Renal pelvis (tissue), 4 donors: ENCODE measurements around the gene SH3BGRL2. TPM values are rescaled to one million over a fixed set of nuclear protein-coding genes. Genes with fewer than 3 reads are reported as not detected.
A peak's percentile ranks its signal among the peaks of the same experiment; 100 is the strongest.

Experiments
- DNase-seq: peaks from one replicate; pipeline ENCODE4 v3.0.0-alpha.2; 2013
- polyA plus RNA-seq, 3 donors: library from polyadenylated mRNA; unstranded; fragments of 120-200 nt; gene quantifications; one replicate each; pipeline ENCODE4 v1.2.1, GENCODE V29; 2013; ENCODE audit not compliant: insufficient read length in 3 of 3

Gene SH3BGRL2
- polyA plus RNA-seq, 3 donors = 28.7 to 33.4 (median 31.0) TPM

DNA sequence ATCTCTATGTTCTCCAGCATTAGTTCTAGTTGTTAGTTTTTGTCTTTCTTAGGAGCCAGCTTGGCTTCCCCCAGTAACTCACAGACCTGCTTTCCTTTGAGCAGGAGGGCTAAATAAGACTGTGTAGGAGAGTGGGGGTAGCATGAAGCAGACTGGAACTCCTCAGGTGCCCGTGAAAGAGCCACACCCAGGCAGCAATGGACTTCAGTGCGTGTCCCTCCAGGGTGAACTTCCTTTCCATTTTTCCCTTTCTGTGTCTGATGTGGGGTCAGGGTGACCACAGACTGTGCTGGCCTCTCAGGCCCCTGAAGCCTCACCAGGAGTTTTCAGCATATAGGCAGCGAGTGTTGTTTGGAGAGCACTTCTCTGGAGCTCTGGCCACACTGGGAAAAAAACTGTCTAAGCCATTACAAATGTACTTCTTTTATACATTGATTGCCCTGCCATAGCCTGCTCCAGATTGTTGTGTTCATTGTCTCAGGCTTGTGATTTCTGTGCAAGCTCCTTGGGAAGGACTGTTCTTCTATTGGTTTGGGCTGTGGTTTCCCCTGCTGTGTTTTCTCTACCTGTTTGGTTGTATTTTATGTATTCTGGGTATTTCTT, 55.7 kb downstream of the SH3BGRL2 start:
- DNase-seq = no peak

DNA sequence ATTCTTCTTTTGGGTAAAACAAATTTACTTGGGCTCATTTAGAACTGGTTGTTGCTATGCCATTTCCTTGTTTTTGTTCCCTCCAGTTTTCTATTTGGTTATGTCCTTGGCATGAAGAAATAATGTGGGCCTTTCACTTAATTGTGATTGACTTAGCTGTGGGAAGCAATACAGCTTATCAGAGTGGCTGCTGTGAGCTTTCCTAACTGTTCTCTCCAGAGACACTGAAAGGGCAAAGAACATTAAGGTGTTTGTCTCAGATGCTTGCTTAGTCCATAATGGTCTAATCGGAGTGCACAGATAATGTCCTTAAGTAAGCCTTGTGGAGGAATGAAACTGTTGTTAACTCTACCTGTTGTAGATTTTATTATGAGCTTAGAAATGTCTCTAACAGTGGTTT, 56.6 kb downstream of the SH3BGRL2 start:
- DNase-seq = no peak

DNA sequence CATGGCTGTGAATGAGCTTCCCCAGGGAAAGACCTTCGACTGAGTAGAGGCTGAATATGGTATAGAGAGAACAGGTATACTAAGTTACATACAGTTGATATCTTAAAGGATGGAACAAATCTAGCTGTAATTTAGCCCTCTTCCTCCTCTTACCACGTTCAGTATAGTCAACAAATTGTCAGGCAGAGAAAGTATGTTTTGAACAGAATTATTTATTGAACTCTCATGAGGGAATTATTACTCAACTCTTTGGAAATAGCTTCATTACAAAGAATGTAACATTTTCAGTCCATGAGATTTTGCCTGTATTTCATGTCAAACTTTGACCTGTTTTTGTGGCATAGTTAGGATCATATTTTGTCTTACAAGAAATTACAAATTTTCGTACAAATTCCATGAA, 63.0 kb downstream of the SH3BGRL2 start:
- DNase-seq = no peak

DNA sequence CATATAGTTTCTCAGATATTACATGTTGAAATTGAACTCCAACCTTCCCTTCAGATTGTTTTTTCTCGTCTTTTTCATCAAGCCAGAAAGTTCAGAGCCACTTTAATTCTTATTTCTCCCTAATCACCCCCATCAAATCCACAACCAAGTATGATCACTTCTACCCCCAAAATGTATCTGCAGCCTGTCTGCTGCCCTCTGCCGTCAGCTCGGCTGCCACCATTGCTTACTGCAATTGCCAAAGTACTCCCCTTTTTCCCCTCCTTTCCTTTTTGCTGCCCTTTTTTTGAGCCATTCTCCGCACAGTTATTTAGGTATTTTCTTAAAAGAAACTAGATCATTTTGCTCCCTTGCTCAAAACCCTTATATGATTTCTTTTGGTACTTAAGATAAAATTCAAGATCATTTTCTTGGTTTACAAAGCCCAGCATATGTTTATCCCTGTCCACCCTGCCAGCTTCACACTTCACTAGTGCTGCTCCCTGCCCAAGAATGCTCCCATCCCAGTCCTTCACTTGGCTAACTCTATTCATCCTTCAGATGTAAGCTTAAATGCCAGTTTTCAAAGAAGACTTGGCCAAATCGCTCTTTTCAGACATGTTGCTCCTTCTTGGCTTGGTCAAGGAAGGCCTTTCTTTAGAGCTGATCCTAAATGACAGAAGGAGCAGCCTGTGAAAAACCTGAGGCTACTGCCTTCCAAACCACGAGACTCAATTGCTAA, 63.7 kb downstream of the SH3BGRL2 start:
- no peak for DNase-seq

DNA sequence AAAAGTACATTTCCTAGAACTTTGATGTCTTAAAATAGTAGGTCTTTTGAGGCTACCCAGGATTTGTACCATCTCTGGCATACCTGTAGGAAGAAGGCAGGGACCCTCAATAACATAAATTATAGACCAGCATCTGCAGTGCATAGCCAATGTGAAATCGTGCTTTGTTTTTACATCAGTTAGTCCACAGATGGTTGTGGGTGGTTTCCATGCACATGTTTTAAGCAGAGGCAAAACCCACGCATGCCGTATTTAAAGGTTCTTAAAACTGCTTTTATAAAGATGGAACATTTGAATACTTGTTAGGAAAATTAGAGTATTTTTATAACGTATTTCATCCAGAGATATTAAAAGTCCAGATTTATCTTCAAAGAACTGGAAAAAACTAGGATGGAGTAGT, 66.3 kb downstream of the SH3BGRL2 start:
- DNase-seq = no peak

DNA sequence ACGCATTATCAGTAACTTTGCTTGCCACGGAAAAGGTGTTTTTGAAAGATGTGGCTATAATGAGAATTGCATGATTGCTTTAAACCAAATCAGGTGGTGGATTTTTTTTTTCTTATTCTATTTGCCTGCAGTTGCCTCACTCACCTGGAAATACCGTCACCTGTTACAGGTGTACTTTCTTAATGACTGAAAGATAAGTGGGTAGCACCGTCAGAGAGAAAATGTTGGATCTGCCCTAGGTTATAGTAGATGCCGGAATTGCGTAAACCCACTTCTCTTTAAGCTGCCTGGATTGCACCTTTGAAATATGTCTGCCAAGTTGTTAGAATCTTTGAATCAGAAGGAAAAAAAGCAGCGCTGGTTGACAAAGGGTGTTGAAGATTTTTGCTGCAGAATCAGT, 68.5 kb downstream of the SH3BGRL2 start:
- DNase-seq = no peak

DNA sequence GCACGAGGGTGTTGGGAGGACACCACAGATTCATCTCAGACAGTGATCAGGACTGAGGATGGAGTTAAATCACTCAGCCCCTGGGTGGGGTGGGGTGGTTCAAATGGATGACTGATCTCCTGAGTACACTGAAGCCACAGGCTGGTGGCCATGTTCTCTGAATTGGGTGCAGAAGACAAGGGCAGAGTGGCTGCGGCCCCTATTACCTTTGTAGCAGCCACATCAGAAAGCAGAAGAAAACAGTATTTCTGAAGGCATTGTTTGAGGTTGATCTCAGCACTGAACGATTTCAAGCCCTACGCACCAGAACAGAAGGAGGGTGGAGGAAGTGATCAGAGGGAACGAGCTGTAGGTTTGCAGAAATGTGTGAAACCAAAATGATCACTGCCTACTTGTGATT, 71.6 kb downstream of the SH3BGRL2 start:
- DNase-seq = no peak

DNA sequence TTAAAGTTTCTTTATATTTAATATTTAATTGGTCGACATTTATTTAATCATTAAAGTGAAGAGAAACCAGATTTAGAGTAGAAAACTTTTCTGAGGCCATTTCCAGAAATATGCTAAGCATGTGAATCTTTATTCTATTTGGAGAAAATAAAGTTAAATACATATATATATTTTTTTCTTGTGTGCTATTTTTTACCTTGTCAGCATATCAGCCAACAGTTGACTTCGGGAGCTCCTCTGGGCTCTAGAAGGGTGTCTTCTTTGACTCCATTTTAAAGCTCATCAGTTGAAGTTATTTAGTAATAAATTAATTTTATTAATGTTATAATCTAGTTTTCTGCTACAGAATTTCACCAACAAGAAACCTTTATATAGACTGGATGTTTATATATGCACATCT, 73.1 kb downstream of the SH3BGRL2 start:
- no peak for DNase-seq

DNA sequence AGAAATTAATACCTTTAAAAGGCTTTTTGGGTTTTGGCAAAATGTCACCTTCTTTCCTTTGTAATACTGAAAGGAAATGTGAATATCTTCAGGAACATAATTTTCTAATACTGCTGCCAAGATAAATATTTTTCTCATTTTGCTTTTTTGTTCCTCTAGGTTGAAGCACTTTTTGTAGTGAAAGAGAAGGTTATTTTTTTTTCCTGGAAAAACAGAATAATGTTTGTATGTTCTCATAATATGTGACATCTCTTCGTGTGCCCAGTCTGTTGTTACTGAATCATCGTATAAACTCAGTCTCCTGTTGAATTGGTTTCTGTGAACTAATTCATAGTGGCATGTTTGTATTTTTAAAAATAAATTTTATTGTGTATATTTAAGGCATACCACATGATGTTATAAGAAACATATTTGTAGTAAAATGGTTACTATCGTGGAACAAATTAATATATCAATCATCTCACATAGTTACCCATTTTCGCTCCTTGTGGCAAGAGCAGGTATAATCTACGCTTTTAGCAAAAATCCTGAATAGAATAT, 74.4 kb downstream of the SH3BGRL2 start:
- no peak for DNase-seq

DNA sequence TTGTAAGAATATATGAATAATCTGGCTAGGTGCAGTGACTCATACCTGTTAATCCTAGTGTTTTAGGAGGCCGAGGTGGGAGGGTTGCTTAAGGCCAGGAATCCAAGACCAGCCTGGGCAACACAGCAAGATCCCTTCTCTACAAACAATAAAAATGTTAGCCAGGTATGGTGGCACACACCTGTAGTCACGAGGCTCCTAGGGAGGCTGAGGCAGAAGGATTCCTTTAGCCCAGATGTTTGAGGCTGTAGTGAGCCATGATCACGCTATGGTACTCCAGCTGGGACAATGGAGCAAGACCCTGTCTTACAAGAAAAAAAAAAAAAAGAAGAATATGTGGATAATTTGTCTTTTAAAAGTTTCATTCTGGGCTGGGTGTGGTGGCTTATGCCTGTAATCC, 75.4 kb downstream of the SH3BGRL2 start:
- no peak for DNase-seq

DNA sequence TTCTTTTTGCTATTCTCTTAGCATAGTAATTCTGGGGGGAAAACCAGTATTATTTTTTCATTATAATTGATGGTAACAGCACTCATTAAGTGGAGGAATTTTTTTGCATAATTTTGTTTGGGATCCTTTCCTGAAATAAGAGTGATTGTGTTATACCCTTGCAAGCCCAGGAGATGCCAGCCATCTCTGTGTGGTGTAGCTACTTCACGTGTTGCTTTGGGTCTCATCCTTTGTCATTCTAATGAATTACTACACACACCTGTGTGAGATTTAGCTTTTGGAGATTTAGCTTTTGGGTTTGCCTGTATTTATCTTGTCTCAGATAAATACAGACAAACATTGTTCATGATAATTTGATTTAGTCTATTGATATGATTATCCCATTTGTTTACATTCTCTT, 76.5 kb downstream of the SH3BGRL2 start:
- no peak for DNase-seq

DNA sequence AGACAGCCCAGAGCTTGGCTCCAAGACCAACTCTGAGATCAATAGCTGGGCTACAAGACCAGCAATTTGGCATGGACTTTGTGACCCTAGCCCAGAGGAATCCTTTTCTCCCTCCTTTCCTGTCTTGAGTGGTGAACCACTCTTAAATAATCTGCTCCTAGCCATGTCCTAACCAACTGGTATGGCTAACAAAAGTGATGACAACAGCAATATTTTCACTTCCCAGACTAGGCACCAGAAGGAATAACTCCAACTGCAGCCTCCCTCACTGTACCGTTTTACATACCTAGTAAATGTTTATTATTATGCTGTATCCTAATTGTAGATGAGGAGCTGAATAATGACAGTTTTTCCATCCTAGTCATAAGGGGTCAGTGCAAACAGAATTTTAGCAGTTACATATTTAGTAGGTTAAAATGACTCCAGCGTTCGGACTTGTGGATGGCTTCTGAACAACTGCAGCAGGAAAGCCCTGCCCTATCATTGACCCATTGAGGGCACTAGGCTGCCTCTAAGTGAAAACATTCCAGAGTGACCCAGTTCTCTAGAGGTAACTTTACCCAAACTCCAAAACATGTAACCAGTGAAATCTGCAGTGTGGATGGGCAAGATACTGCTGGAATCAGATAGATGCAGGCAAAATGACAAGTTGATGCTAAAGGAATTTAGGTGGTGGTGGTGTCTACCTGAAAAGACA, 77.1 kb downstream of the SH3BGRL2 start:
- no peak for DNase-seq

DNA sequence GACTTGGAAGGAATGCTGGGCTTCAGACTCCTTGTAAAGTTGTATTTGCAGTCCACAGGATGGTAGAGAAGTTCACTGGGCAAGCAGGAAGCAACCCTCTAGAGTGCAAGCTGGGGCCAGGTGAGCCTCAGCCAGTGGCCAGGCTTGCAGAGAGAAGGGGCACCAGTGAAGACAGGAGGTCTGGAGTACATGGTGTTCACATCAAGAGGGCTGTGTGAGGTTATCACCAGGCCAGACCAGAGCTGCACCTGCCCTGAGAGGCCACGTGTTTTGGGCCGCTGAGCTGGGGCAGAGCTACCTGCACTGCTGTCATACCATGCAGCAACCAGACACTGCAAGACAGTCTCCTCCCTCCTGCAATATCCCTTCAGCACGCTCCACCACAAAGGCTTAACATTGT, 79.0 kb downstream of the SH3BGRL2 start:
- no peak for DNase-seq

DNA sequence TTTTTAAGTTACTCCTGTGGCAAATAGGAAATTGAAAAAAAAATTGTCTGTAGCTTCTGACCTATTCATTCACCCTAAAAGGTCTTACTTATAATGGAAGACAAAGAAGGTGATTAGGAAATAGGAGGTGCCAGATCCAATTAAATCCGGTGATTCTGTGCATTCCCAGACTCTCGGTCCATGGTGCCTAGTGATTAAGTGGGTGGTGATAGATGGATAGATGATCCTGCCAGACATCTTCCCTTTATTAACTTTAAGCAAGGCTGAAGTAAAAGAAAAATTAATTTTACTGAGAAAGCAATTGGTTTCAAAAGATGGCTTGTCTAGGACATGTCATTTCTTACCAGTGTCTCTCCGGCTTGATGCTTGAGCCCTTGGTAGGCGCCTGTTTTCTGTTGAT, 80.0 kb downstream of the SH3BGRL2 start:
- DNase-seq = no peak

DNA sequence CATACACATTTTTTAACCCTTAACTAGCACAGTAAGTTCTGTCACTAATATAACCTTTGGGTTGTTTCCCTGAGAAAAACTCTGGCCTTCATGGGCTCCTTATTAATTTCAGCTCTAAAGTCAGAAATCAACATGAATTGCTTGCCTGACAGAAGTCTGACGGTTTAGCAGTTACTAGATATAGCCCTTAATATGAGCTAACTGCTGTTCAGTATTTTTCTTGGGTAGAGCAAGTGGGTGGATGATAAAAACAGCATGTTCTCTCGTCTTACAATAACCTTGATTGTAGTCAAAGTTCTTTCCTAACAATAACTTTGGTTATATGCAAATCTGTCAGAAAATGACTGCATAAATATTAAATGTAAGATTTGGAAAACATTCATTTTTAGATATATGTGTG, 81.0 kb downstream of the SH3BGRL2 start:
- DNase-seq = no peak

DNA sequence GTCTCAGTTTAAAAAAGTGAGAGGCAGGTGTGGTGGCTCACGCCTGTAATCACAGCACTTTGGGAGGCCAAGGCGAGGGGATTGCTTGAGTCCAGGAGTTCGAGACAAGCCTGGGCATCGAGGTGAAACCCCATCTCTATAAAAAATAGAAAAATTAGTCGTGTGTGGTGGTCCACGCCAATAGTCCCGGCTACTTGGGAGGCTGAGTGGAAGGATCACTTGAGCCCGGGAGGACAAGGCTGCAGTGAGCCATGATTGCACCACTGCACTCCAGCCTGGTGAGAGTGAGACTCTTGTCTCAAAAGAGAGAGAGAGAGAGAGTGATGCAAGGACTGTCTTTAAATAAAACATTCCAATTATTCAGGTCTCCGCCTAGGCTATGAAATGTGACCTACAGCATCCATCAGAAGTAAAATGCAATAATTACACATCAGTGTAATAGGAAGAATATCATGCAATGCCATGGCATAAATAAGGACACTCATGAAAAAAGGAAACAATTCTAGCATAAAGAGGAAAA, 81.5 kb downstream of the SH3BGRL2 start:
- no peak for DNase-seq

DNA sequence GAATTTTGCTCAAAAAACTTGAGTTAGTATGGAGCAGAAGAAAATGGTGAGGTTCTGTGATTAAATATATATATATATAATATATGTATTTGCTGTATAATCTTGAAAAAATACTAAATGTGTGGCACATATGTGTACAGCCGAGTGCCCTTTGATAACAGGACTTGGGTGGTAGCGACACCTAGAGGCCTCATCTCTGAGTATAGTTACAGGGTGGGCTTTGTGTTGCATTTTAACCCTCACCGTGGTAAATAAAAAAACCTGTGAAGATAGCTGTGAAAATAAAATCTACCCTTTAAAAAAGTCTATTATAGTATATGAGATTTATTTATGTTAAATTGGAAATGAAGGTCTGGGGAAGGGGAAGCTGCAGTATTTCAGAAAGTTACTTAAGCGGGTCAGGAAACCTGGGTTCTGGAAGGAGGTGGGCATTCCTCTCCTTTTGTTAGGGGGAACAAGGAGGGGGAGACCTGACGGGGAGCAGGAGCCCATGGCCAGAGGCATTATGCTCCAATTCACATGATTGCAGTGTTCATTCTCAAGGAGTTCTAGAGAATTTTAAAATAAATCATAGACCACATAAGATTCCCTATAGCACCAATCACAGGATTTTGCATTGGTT, 82.7 kb downstream of the SH3BGRL2 start:
- peak; percentile 56 for DNase-seq

DNA sequence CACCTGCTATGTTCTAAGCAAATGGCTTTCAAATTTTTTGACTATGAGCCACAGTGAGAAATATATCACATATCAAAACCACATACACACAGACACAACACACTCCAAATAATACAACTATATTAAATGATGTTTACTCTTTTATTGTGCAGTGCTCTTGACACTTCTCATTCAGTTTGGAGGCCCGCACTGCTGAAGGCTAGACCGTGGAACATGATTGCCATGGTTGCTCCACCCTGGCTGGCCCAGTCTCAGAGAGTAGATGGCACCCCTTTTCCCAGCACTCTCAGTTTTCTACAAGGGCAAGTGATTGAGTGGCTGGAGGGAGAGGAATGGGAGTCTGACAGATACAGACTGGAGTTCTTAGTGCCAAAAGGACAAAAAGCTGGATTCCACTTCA, 86.9 kb downstream of the SH3BGRL2 start:
- DNase-seq = no peak

DNA sequence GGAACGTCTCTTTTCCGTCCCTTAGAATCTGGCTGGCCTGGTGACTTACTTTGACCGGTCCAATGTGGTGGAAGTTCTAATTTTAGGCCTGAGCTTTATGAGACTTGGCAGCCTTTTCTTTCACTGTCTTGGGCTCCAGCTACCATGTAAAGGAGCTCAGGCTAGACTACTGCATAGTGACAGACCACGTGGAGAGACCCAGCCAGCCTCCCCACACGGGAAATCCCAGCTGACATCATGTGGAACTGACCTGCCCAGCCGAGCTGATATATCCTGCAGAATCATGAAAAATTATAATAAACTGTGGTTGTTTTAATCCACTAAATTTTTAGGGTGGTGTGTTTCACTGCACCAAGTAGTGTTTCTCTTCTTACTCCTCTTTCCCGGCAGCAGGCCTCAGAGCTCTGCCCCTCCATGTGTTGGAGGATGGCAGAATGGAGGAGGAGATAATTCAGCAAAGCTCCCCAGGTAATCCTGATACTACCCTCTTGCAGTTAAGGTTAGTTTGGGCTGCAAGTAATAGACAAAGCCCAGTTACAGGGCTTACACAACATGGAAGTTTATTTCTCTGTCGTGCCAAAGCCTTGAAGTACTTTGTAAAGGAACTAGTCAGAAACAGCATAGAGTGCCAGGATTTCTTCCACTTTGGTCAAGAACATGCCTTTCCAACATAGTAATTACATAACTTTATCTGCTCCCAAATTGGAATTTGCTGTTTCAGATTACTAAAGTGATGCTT, 87.5 kb downstream of the SH3BGRL2 start:
- DNase-seq = no peak

DNA sequence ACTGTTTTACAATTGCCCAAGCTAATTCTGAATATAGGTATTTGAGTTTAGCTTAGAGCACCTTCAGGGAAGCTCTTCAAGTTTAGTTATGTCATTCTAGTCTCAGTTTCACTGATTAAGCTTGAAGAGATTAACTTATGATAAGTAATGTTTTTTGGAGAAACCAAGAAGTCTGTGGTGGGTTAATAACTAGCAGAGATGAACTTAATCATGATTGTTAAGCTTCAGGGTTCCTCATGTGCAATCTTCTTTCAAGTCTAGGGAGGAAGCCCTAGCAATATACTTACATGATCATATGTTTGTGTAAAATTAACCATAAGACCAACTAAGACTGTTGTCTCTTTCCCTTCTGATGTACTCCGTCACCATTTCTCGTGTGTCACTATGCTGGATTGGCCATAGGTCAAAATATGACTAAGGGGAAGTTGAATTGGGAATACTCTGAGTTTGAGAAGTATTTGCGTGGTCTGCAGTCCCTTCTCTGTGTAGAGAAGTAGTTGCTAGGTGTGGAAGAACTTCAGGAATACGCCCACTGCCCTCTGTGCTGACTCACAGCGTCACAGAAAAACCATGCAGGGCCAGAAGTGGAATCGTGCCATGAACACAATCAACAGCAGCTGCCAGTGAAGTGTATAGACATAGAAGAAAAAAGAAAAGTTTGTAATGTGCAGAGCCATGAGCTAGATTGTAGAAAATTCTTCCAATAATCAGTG, 88.3 kb downstream of the SH3BGRL2 start:
- DNase-seq = no peak

DNA sequence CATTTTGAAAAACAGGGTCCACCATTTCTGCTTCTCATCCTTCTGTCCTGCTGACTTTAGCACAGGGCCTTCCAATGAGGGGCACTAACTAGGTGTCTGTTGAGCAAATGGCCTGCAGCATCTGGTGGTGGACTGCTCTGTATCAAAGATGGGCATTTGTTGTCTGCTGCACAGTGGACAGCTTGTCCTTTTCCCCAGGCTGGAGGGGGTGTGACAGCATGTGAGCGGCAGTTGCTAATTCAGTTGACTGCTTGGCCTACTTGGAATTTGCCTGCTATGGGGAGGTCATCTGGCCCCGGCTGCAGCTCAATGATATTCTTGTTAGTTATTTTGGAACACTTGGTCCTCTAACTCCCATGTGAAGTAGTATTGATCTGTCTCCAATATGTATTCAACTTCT, 93.7 kb downstream of the SH3BGRL2 start:
- no peak for DNase-seq
